GM10847 (cell line): ENCODE measurements around the gene NBAS.

Experiments used
- POLR2A ChIP-seq: IDR thresholded peaks from 2 replicates; pipeline ENCODE4 v1.6.1; 2011; ENCODE audit not compliant: insufficient read length; ENCODE audit errors: extremely low read depth

Gene NBAS

GRCh38 chr2:15159751-15160177, 401.4 kb downstream of the NBAS start:
- no peak for TF ChIP-seq POLR2A

- no peak for TF ChIP-seq POLR2A
These were observed 401.9 kb downstream of the NBAS start for GRCh38 chr2:15159206-15159605.

GRCh38 chr2:15158532-15158931, 402.6 kb downstream of the NBAS start:
- TF ChIP-seq POLR2A = no peak

GRCh38 chr2:15158100-15158499, 403.0 kb downstream of the NBAS start:
- no peak for TF ChIP-seq POLR2A

- TF ChIP-seq POLR2A = no peak
These were observed 405.1 kb downstream of the NBAS start for GRCh38 chr2:15155959-15156574.

GRCh38 chr2:15154297-15154696, 406.8 kb downstream of the NBAS start:
- no peak for TF ChIP-seq POLR2A

GRCh38 chr2:15152382-15152781, 408.8 kb downstream of the NBAS start:
- TF ChIP-seq POLR2A = no peak

- TF ChIP-seq POLR2A = no peak
These were observed 412.1 kb downstream of the NBAS start for GRCh38 chr2:15149063-15149462.

GRCh38 chr2:15147591-15147990, 413.5 kb downstream of the NBAS start:
- no peak for TF ChIP-seq POLR2A

GRCh38 chr2:15146960-15147359, 414.2 kb downstream of the NBAS start:
- TF ChIP-seq POLR2A = no peak

GRCh38 chr2:15145919-15146318, 415.2 kb downstream of the NBAS start:
- TF ChIP-seq POLR2A = no peak

GRCh38 chr2:15145046-15145817, 415.9 kb downstream of the NBAS start:
- TF ChIP-seq POLR2A = no peak

GRCh38 chr2:15142069-15142689, 419.0 kb downstream of the NBAS start:
- no peak for TF ChIP-seq POLR2A

- no peak for TF ChIP-seq POLR2A
These were observed 419.9 kb downstream of the NBAS start for GRCh38 chr2:15141211-15141610.

GRCh38 chr2:15136639-15137038, 424.5 kb downstream of the NBAS start:
- no peak for TF ChIP-seq POLR2A

- TF ChIP-seq POLR2A = no peak
These were observed 426.2 kb downstream of the NBAS start for GRCh38 chr2:15134957-15135356.
